ENCODE data around the gene LRRC23. TPM values are rescaled to one million over a fixed set of nuclear protein-coding genes. Genes with fewer than 3 reads are reported as not detected.

Gene LRRC23
- total and polyA plus RNA-seq, 2 of the 13 experiments (the other 11 are each of a cell fraction or from before 2014, with no cell fraction given), result 6.0 to 7.8 TPM

DNA sequence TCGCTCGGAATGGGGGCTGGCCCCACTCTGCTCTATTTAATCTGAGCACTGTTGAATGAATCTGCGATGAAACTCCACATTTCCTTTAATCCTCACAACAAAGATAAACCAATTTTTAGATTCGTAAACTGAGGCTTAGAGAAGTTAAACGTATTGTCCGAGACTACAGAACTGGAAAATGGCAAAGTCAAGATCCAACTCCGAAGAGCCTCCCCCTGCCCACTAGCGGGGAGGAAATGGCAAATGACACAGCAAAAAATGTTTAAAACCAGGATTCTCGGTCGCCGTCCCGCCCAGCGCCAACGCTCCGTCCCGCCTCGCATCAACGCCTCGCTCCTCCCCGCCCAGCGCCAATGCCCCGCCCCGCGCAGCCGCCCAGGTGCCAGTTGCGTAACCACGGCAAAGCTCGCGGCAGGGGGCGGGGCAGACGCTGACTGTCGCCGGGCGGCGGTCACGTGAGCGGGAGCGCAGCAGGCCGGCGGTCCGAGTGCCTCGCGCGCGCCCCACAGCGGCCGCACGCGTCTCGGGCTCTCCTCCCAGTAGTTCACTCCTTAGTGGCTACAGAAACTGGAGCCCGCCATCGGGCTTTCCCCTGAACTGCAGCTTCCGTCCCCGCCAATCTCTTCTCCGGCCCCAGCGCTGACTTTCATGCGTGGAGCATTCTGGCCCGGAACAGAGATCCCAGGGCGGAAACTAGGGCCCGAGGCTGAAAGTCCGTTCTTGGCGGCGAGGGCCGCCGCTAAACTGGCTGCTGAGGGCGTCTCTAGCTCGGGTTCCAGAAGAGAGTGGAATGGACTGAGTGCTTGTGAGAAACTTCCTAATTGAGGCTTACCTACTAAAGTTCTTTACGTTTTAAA, 13.6 kb upstream of the LRRC23 start (continued):
- TF ChIP-seq CBFB (CRISPR knock-in tag; IDR thresholded peaks at IDR 0.05), result peak; percentile 72; the same call in 1 of the 2 replicates
- TF ChIP-seq CREB3 (CRISPR knock-in tag; IDR thresholded peaks at IDR 0.05), result peak; percentile 62; the same call in 1 of the 2 replicates
- TF ChIP-seq YY1 (IDR thresholded peaks at IDR 0.05; ENCODE audit: insufficient read depth, insufficient replicate concordance, low read depth, low read length), result peak; percentile 81
- TF ChIP-seq ZNF547 (CRISPR knock-in tag; IDR thresholded peaks at IDR 0.05), result peak; percentile 81
- TF ChIP-seq ZBTB4 (CRISPR knock-in tag; IDR thresholded peaks at IDR 0.05; ENCODE audit: borderline replicate concordance), result no peak; the same call in 1 of the 2 replicates
- TF ChIP-seq PHF8 (CRISPR knock-in tag; IDR thresholded peaks at IDR 0.05), result peak; percentile 69
- peak; percentile 69 for TF ChIP-seq HNRNPK (IDR thresholded peaks at IDR 0.05; ENCODE audit: low read depth, low read length, poor library complexity, severe bottlenecking)
- TF ChIP-seq DNMT1 (CRISPR knock-in tag; IDR thresholded peaks at IDR 0.05), result peak; percentile 24; the same call in 1 of the 2 replicates
- TF ChIP-seq ZNF180 (CRISPR knock-in tag; IDR thresholded peaks at IDR 0.05; ENCODE audit: borderline replicate concordance, low read depth), result no peak
- TF ChIP-seq BRCA1 (CRISPR knock-in tag; IDR thresholded peaks at IDR 0.05), result 0 out of 2 replicates have a peak, but pooled peaks have one; percentile 37
- no peak for TF ChIP-seq ELF4 (CRISPR knock-in tag; IDR thresholded peaks at IDR 0.05; ENCODE audit: borderline replicate concordance)
- TF ChIP-seq SETDB1 (CRISPR knock-in tag; IDR thresholded peaks at IDR 0.05; ENCODE audit: borderline replicate concordance), result no peak
- peak; percentile 85 for TF ChIP-seq RBFOX2 (IDR thresholded peaks at IDR 0.05; ENCODE audit: low read depth, low read length)
- TF ChIP-seq, protein P1, sequence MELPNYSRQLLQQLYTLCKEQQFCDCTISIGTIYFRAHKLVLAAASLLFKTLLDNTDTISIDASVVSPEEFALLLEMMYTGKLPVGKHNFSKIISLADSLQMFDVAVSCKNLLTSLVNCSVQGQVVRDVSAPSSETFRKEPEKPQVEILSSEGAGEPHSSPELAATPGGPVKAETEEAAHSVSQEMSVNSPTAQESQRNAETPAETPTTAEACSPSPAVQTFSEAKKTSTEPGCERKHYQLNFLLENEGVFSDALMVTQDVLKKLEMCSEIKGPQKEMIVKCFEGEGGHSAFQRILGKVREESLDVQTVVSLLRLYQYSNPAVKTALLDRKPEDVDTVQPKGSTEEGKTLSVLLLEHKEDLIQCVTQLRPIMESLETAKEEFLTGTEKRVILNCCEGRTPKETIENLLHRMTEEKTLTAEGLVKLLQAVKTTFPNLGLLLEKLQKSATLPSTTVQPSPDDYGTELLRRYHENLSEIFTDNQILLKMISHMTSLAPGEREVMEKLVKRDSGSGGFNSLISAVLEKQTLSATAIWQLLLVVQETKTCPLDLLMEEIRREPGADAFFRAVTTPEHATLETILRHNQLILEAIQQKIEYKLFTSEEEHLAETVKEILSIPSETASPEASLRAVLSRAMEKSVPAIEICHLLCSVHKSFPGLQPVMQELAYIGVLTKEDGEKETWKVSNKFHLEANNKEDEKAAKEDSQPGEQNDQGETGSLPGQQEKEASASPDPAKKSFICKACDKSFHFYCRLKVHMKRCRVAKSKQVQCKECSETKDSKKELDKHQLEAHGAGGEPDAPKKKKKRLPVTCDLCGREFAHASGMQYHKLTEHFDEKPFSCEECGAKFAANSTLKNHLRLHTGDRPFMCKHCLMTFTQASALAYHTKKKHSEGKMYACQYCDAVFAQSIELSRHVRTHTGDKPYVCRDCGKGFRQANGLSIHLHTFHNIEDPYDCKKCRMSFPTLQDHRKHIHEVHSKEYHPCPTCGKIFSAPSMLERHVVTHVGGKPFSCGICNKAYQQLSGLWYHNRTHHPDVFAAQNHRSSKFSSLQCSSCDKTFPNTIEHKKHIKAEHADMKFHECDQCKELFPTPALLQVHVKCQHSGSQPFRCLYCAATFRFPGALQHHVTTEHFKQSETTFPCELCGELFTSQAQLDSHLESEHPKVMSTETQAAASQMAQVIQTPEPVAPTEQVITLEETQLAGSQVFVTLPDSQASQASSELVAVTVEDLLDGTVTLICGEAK (IDR thresholded peaks at IDR 0.05), result no peak
- TF ChIP-seq, protein P1 (CRISPR knock-in tag; IDR thresholded peaks at IDR 0.05), result peak; percentile 27; the same call in 1 of the 2 replicates
